GM23248 (cell line): Measurements from ENCODE around the gene LTB4R. TPM values are rescaled to one million over a fixed set of nuclear protein-coding genes. Genes with fewer than 3 reads are reported as not detected.

Experiments
- DNase-seq: peaks from one replicate; pipeline ENCODE4 v3.0.0-alpha.2; 2015
- H2AFZ ChIP-seq: fragments of 200-600 bp; sonication (generic); 2 replicates; pipeline ENCODE4 v1.6.1; 2016; ENCODE audit warnings: antibody characterized with exemption
- H3F3A ChIP-seq: fragments of 200-600 bp; sonication (generic); 2 replicates; pipeline ENCODE4 v1.6.1; 2016; ENCODE audit warnings: mild to moderate bottlenecking, antibody characterized with exemption, mixed run types; ENCODE audit not compliant: insufficient read depth
- H3K27ac ChIP-seq: fragments of 200-600 bp; sonication (generic); 2 replicates; pipeline ENCODE4 v1.5.1; 2016; ENCODE audit warnings: mild to moderate bottlenecking
- H3K27me3 ChIP-seq: fragments of 200-600 bp; sonication (generic); replicated peaks from 2 replicates; pipeline ENCODE4 v1.6.1; 2016; ENCODE audit warnings: mild to moderate bottlenecking; ENCODE audit not compliant: insufficient read depth
- H3K36me3 ChIP-seq: fragments of 200-600 bp; sonication (generic); 2 replicates; pipeline ENCODE4 v1.6.1; 2016; ENCODE audit warnings: low read depth, mild to moderate bottlenecking
- H3K4me1 ChIP-seq: fragments of 200-600 bp; sonication (generic); 2 replicates; pipeline ENCODE4 v1.6.1; 2016; ENCODE audit warnings: mild to moderate bottlenecking; ENCODE audit not compliant: insufficient read depth
- H3K4me2 ChIP-seq: fragments of 200-600 bp; sonication (generic); one replicate; pipeline ENCODE4 v1.6.1; 2016; ENCODE audit warnings: mild to moderate bottlenecking; ENCODE audit not compliant: unreplicated experiment
- H3K4me3 ChIP-seq: fragments of 200-600 bp; sonication (generic); 2 replicates; pipeline ENCODE4 v1.5.1; 2016; ENCODE audit warnings: mild to moderate bottlenecking
- H3K79me2 ChIP-seq: fragments of 200-600 bp; sonication (generic); 2 replicates; pipeline ENCODE4 v1.6.1; 2016; ENCODE audit warnings: mild to moderate bottlenecking; ENCODE audit not compliant: insufficient read depth
- H3K9ac ChIP-seq: fragments of 200-600 bp; sonication (generic); 2 replicates; pipeline ENCODE4 v1.6.1; 2016; ENCODE audit warnings: mild to moderate bottlenecking
- H3K9me2 ChIP-seq: fragments of 200-600 bp; sonication (generic); 2 replicates; pipeline ENCODE4 v1.6.1; 2016; ENCODE audit warnings: mixed run types, mild to moderate bottlenecking, moderate library complexity; ENCODE audit not compliant: insufficient read depth
- H3K9me3 ChIP-seq: fragments of 200-600 bp; sonication (generic); one replicate; pipeline ENCODE4 v1.6.1; 2017; ENCODE audit warnings: low read depth
- H4K20me1 ChIP-seq: fragments of 200-600 bp; sonication (generic); 2 replicates; pipeline ENCODE4 v1.6.0; 2016; ENCODE audit not compliant: insufficient read depth
- EZH2 ChIP-seq: fragments of 200-600 bp; sonication (generic); IDR thresholded peaks from 2 replicates; pipeline ENCODE4 v1.6.1; 2018; ENCODE audit warnings: antibody characterized with exemption, mild to moderate bottlenecking; ENCODE audit not compliant: insufficient read depth, poor library complexity, severe bottlenecking
- EZH2phosphoT487 ChIP-seq: fragments of 200-600 bp; sonication (generic); IDR thresholded peaks from 2 replicates; pipeline ENCODE4 v1.6.1; 2018; ENCODE audit warnings: antibody characterized with exemption, moderate library complexity, mild to moderate bottlenecking, low read depth; ENCODE audit not compliant: insufficient read depth
- WGBS, 2 experiments: methylation state at CpG; one replicate each; pipeline ENCODE4 v1.1.6; 2015 to 2017; ENCODE audit warnings: low lambda C conversion rate in 2 of 2, low coverage in 1 of 2; ENCODE audit errors: missing lambda C conversion rate in 2 of 2; 5-methylcytosine and 5-hydroxymethylcytosine counted together
- in situ Hi-C: fragments of 300-500 bp; cut with MboI; formaldehyde crosslinking; loops from 2 replicates; pipeline ENCODE4 v1.15.0; 2020
- polyA plus RNA-seq: library from polyadenylated mRNA; unstranded; fragments of >200 nt; fragmentation: Nextera tagmentation; extraction: Ambion mirVana; gene quantifications from 2 replicates; pipeline ENCODE4 v1.2.1, GENCODE V29; 2016
- total RNA-seq: library from RNA; depleted of rRNA; stranded (reverse); fragments of >200 nt; shearing (Covaris generic); gene quantifications from 2 replicates; pipeline ENCODE4 v1.2.3, GENCODE V29; 2014

Gene LTB4R
- total and polyA plus RNA-seq, 2 experiments from 2014 or later, result 1.1 to 2.4 TPM

DNA sequence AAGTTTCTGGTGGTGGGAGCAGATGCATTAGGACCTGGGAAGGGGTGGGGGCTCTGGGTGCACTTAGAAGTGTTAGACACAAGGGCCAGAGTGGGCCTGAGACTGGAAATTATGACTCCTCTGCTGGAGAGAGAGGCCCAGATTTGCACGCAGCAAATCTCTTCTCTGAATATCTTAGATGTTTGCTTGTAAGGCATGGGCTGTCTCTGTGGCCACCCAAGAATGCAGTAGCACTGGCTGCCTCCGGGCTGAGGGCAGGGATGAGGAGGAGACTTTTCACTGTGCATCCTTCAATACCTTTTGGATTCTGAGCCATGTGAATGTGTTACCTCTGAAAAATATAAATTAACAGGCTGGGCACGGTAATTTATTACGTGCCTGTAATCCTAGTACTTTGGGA is 26.0 kb upstream of the LTB4R start:
- no peak overlapping the region for H3K27ac ChIP-seq
- H3K4me3 ChIP-seq, result no peak overlapping the region
- WGBS, 2 experiments, result 33 to 42% methylated on average over 4 of the region's 4 CpGs
- H3K27me3 ChIP-seq, result no peaks in the 10 kb centered on the region
- no peak overlapping the region for H2AFZ ChIP-seq
- H4K20me1 ChIP-seq, result no peaks in the 10 kb centered on the region
- H3K4me2 ChIP-seq, result no peak overlapping the region
- H3K79me2 ChIP-seq, result no peaks in the 10 kb centered on the region
- no peaks in the 10 kb centered on the region for H3K9me3 ChIP-seq
- peaks cover 7% of the 10 kb centered on the region; the same call in 1 of the 2 replicates for H3K4me1 ChIP-seq
- no peak overlapping the region for H3K9ac ChIP-seq
- peak; percentile 45 for DNase-seq
- no peaks in the 10 kb centered on the region for H3F3A ChIP-seq
- no peaks in the 10 kb centered on the region for H3K36me3 ChIP-seq
- no peaks in the 10 kb centered on the region for H3K9me2 ChIP-seq
- in situ Hi-C loops, result no loop called here
- TF ChIP-seq EZH2phosphoT487 (no peak), EZH2 (no peak)

DNA sequence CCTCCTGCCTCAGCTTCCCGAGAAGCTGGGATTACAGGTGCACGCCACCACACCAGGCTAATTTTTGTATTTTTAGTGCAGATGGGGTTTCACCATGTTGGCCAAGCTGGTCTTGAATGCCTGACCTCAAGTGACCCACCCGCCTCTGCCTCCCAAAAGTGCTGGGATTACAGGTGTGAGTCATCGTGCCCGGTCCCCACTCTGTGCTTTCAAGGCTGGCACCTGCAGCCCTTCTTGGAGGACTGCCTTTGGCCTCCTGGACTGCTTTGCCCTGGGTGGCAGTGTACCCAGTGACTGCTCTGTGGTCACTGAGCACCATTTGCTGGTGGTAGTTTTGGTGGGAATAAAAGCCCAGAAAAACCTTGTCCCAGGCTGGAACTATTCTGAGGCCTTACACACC is 24.3 kb upstream of the LTB4R start:
- Histone ChIP-seq H3K4me2 (no peak overlapping the region), H3K79me2 (no peaks in the 10 kb centered on the region), H3K4me3 (no peak overlapping the region), H3F3A (no peaks in the 10 kb centered on the region), H3K9me3 (no peaks in the 10 kb centered on the region), H3K4me1 (no peaks in the 10 kb centered on the region), H3K36me3 (no peaks in the 10 kb centered on the region), H3K9ac (no peak overlapping the region), H3K9me2 (no peaks in the 10 kb centered on the region), H3K27me3 (no peaks in the 10 kb centered on the region), H3K27ac (no peak overlapping the region), H4K20me1 (no peaks in the 10 kb centered on the region), H2AFZ (no peak overlapping the region)
- in situ Hi-C loops, result no loop called here
- 97 to 100% methylated on average over 5 of the region's 5 CpGs for WGBS, 2 experiments
- no peak for TF ChIP-seq EZH2phosphoT487
- TF ChIP-seq EZH2, result no peak
- no peak for DNase-seq

DNA sequence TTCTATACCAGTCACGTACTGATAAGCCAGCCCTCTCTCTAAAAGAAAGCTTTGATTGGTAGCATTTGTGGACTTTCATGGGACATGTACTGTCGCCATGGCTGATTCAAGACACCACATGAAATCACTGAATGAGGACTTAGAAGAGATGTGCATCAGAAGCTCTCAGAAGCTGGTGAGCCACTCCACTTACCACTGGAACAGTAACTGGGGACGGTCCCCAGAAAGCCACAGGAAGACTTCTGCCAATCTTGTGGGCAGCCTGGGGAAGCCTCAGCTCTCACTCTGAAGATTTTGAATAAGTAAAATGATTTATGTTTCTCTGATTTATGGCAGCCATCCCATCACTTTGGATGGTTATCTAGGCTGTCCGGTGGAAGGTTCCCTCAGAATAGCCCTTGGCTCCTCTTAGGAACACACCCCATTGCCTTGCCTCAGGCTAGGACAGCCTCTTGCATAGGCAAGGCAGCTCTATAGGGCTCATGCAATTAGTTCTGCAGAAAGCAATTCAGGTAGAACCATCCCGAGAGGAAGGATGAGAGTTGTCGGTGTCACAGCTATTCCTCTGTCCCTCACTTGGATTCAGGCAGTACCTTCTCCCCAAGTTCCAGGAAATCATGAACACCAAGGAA is 21.5 kb upstream of the LTB4R start:
- in situ Hi-C loops, result loop anchor here (10.0 kb wide), 1 partner anchor 45 kb away; the partner anchor contains the start of gene TINF2
- H3K27me3 ChIP-seq, result no peaks in the 10 kb centered on the region

DNA sequence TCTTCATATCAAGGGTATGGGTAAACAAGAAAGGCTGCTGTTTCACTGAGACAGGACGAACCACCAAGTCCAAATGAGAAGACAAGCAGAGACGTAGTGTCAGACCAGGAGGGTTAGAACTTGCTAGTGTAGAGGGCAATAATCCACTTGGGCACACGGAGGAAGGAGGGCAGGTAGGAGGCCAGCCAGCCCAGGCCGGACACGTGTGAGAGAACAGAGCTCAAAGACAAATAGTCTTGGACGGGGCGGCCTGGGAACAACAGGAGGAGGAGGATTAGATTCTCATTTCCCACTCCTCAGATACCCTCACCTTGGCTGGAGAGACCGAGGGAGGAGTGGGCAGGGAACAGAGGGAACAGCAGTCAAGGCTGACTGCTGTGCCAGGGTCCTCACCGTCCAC is 20.6 kb upstream of the LTB4R start:
- Histone ChIP-seq H2AFZ (no peak overlapping the region), H3K27me3 (no peaks in the 10 kb centered on the region), H3K4me2 (no peak overlapping the region), H3K9ac (no peak overlapping the region), H3K4me1 (no peaks in the 10 kb centered on the region), H3F3A (no peaks in the 10 kb centered on the region), H3K27ac (no peak overlapping the region), H3K4me3 (no peak overlapping the region), H3K36me3 (peaks cover 2% of the 10 kb centered on the region; the same call in 1 of the 2 replicates), H3K9me3 (no peaks in the 10 kb centered on the region), H4K20me1 (no peaks in the 10 kb centered on the region), H3K79me2 (no peaks in the 10 kb centered on the region), H3K9me2 (no peaks in the 10 kb centered on the region)
- TF ChIP-seq EZH2 (no peak), EZH2phosphoT487 (no peak)
- in situ Hi-C loops, result loop anchor here (10.0 kb wide), 1 partner anchor 46 kb away; the partner anchor contains the start of gene TINF2
- 85% methylated on average over 9 of the region's 9 CpGs for WGBS, 2 experiments
- DNase-seq, result no peak

More for the DNA sequence above, 21.5 kb upstream of the LTB4R start:
- DNase-seq, result no peak
- Histone ChIP-seq H3K9me2 (no peaks in the 10 kb centered on the region), H2AFZ (no peak overlapping the region), H3K79me2 (no peaks in the 10 kb centered on the region), H4K20me1 (no peaks in the 10 kb centered on the region), H3K9me3 (no peaks in the 10 kb centered on the region), H3K4me3 (no peak overlapping the region), H3K9ac (no peak overlapping the region), H3K36me3 (no peaks in the 10 kb centered on the region; the same call in 1 of the 2 replicates), H3K4me2 (no peak overlapping the region), H3F3A (no peaks in the 10 kb centered on the region), H3K27ac (no peak overlapping the region), H3K4me1 (no peaks in the 10 kb centered on the region)
- 76 to 80% methylated on average over 6 of the region's 6 CpGs for WGBS, 2 experiments
- TF ChIP-seq EZH2phosphoT487 (no peak), EZH2 (no peak)
